Aorta (tissue), 5 donors: ENCODE data around the gene TTC27. TPM values are rescaled to one million over a fixed set of nuclear protein-coding genes. Genes with fewer than 3 reads are reported as not detected.

Source experiments
- ATAC-seq: fragments of 200-7000 bp; cut with Tn5 transposase; one replicate; pipeline ENCODE4 v1.9.1; 2022; ENCODE audit warnings: moderate library complexity; ENCODE audit not compliant: low FRiP score
- DNase-seq, 2 donors: peaks; one replicate each; pipeline ENCODE4 v3.0.0-alpha.2; 2020
- H3K27ac ChIP-seq, 2 donors: one replicate each; pipeline ENCODE4 v1.5.1; 2013; ENCODE audit warnings: low read length in 2 of 2, mild to moderate bottlenecking in 2 of 2, moderate library complexity in 2 of 2, control low read depth in 1 of 2, inconsistent platforms in 1 of 2, low read depth in 1 of 2
- H3K27me3 ChIP-seq, 2 donors: one replicate each; pipeline ENCODE4 v1.6.1; 2013; ENCODE audit warnings: control low read depth in 1 of 2, low read length in 1 of 2, mild to moderate bottlenecking in 1 of 2, moderate library complexity in 1 of 2; ENCODE audit not compliant: insufficient read depth in 2 of 2, control insufficient read depth in 1 of 2
- H3K36me3 ChIP-seq, 2 donors: one replicate each; pipeline ENCODE4 v1.6.1; 2013; ENCODE audit warnings: control low read depth in 1 of 2, low read length in 1 of 2, mild to moderate bottlenecking in 1 of 2; ENCODE audit not compliant: insufficient read depth in 2 of 2, control insufficient read depth in 1 of 2
- H3K4me1 ChIP-seq, 2 donors: one replicate each; pipeline ENCODE4 v1.6.1; 2013; ENCODE audit warnings: low read length in 2 of 2, control low read depth in 1 of 2, mild to moderate bottlenecking in 1 of 2, moderate library complexity in 1 of 2; ENCODE audit not compliant: insufficient read depth in 2 of 2, control insufficient read depth in 1 of 2
- H3K4me3 ChIP-seq, 2 donors: one replicate each; pipeline ENCODE4 v1.5.1; 2013; ENCODE audit warnings: low read length in 2 of 2, control low read depth in 1 of 2, mild to moderate bottlenecking in 1 of 2
- H3K9me3 ChIP-seq: one replicate; pipeline ENCODE4 v1.6.1; 2013; ENCODE audit warnings: mild to moderate bottlenecking, low read length; ENCODE audit not compliant: control insufficient read depth
- WGBS, 2 donors: extraction: QIAGEN DNeasy Blood & Tissue Kit; methylation state at CpG; one replicate each; pipeline ENCODE4 v1.1.7; 2013; 5-methylcytosine and 5-hydroxymethylcytosine counted together
- intact Hi-C, 2 donors: fragments of 100-400 bp; cut with DNase I; formaldehyde crosslinking; loops; one replicate each; pipeline versions ENCODE4 v1.14.2 to v1.15.0; 2022
- polyA plus RNA-seq, 2 donors: library from polyadenylated mRNA; stranded (reverse); fragments of 200-250 nt; gene quantifications; one replicate each; pipeline ENCODE4 v1.2.3, GENCODE V29; 2013
- total RNA-seq, 2 donors: library from RNA; stranded (reverse); fragmentation: NEBNext Ultra II Directional; extraction: Animal tissue kit (Norgen Biotek cat#: 25700); gene quantifications; one replicate each; pipeline ENCODE4 v1.2.1, GENCODE V29; 2021
- donor health status: healthy with polysubstance abuse.
- donor health status: Bipolar disorder and iron deficiency.
- donor health status: DM: no; HTN: no; CAD: no.
- donor health status: DM: no; HTN: no; CAD: no.
- donor health status: DM: yes; HTN: yes; CAD: no.

The TTC27 gene
- total and polyA plus RNA-seq, 4 donors, result 5.0 to 22.4 (median 13.0) TPM

DNA sequence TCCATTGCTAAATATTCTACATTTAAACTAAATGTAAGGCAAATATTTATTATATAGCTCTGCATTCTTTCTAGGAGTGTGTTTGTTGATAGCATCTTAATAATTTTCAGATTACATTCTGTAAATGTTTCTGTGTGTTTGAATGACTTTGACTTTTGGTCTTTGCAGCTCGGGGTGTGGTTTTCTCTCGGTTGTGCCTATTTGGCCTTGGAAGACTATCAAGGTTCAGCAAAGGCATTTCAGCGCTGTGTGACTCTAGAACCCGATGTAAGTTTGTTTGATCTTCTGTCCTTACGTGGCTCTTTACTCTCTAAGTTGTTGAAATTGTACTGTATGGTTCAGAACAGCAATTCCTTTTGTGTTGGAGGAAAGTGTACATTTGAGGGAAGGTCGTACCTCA is 149.9 kb downstream of the TTC27 start:
- no peak for DNase-seq
- no peak overlapping the region for H3K4me3 ChIP-seq
- no peak for ATAC-seq
- H3K27ac ChIP-seq, result no peak overlapping the region
- intact Hi-C loops, result loop anchor here in 1 of 2 donors (5.0 to 10.0 kb wide), 2 partner anchors 170 to 667 kb away; partner anchors contain the start of gene LTBP1
- H3K4me1 ChIP-seq, result no peaks in the 10 kb centered on the region
- peaks cover 0 to 2% of the 10 kb centered on the region in 2 donors for H3K36me3 ChIP-seq
- no peaks in the 10 kb centered on the region for H3K9me3 ChIP-seq
- 94 to 97% methylated on average over 6 of the region's 6 CpGs for WGBS, 2 donors
- H3K27me3 ChIP-seq, result no peaks in the 10 kb centered on the region

DNA sequence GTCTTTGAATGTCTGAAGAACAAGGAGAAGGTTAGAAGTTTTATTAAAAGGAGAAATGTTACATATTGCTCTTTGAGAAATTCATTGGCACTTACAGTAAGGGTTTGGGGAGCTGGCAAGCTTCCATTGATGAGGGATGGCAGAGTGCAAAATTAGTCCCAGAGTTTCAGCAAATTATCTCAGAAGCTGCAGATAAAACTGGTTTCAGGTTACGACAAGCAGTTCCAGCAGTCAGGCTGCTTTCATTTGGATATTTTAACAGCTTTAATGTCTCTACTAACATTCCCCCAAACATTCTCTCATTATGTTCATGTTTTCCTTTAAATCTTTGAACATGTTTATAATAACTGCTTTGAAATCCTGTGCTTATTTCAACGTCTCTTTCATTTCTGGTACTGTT is 153.1 kb downstream of the TTC27 start:
- Histone ChIP-seq H3K27ac (no peak overlapping the region), H3K4me1 (no peaks in the 10 kb centered on the region), H3K27me3 (no peaks in the 10 kb centered on the region), H3K36me3 (peaks cover 0 to 2% of the 10 kb centered on the region in 2 donors), H3K9me3 (no peaks in the 10 kb centered on the region), H3K4me3 (no peak overlapping the region)
- ATAC-seq (no peak), DNase-seq (no peak)
- WGBS, 2 donors, result 90 to 94% methylated on average over 2 of the region's 2 CpGs
- intact Hi-C loops, result no loop called here

DNA sequence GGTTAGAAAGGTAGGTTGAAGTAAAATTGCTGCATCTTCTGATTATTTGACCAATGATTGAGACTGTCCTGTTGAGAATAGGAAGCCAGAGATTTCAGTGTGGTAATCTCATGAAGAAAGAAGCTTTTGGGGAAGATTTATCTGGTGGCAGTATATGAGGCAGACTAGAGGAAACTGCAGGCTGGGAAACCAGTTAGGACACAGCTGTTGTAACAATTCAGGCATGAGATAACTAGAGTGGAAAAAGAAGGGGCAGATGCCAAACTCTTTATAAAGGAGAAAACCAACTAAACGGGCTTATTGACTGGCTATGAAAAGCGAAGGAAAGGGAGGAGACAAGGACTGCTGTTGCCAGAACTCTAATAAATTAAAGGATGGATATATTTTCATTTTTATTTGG is 155.6 kb downstream of the TTC27 start:
- H3K9me3 ChIP-seq, result no peaks in the 10 kb centered on the region
- ATAC-seq (no peak), DNase-seq (no peak)
- intact Hi-C loops, result no loop called here
- H3K27me3 ChIP-seq, result no peaks in the 10 kb centered on the region
- H3K36me3 ChIP-seq, result peaks cover 0 to 2% of the 10 kb centered on the region in 2 donors
- no peak overlapping the region for H3K4me3 ChIP-seq
- H3K27ac ChIP-seq, result no peak overlapping the region
- WGBS, 2 donors, result 48 to 58% methylated on average over 2 of the region's 2 CpGs
- no peaks in the 10 kb centered on the region for H3K4me1 ChIP-seq

DNA sequence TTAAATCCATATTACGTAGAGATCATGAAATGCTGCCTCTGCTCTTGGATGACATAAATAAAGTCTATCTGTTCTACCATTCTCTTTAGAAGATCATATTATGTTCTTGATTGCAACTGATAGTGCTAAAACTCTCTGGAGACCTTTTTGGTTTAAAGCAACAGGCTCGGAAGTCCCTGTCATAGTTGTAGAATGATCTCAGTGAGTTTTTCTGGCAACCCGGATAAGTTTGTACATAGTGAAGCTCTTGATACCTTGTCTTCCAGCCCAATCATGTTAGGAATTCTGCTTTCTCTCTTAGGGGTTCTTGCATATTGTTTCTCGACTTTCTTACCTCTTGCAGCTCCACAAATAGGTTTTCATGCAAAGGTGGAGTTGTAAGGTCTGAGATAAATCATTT is 156.1 kb downstream of the TTC27 start:
- Histone ChIP-seq H3K4me1 (no peaks in the 10 kb centered on the region), H3K9me3 (no peaks in the 10 kb centered on the region), H3K4me3 (no peak overlapping the region), H3K27me3 (no peaks in the 10 kb centered on the region), H3K36me3 (peaks cover 0 to 2% of the 10 kb centered on the region in 2 donors), H3K27ac (no peak overlapping the region)
- no peak for ATAC-seq
- no peak for DNase-seq
- intact Hi-C loops, result no loop called here
- WGBS, 2 donors, result 63 to 72% methylated on average over 4 of the region's 4 CpGs

DNA sequence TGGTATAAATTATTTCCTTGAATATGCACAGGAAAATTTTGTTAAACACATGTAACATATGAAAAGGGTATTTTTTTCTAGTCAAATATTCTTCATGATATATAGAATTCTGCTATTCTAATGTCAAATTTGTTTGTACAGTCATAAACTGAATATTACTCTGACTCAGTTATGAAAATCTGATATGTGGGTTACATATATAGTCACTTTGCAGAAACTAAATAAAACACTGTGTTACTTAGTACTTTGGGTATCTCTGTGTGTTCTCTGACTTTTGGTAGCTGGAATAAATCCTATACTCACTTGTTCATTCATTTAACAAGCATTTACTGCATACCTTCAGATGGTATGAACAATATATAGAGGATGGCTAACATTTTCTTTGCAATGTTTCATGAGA is 159.4 kb downstream of the TTC27 start:
- intact Hi-C loops, result no loop called here
- no peak overlapping the region for H3K27ac ChIP-seq
- ATAC-seq, result no peak
- no peaks in the 10 kb centered on the region for H3K36me3 ChIP-seq
- no peak for DNase-seq
- no peaks in the 10 kb centered on the region for H3K4me1 ChIP-seq
- no peak overlapping the region for H3K4me3 ChIP-seq
- no peaks in the 10 kb centered on the region for H3K9me3 ChIP-seq
- no peaks in the 10 kb centered on the region for H3K27me3 ChIP-seq

DNA sequence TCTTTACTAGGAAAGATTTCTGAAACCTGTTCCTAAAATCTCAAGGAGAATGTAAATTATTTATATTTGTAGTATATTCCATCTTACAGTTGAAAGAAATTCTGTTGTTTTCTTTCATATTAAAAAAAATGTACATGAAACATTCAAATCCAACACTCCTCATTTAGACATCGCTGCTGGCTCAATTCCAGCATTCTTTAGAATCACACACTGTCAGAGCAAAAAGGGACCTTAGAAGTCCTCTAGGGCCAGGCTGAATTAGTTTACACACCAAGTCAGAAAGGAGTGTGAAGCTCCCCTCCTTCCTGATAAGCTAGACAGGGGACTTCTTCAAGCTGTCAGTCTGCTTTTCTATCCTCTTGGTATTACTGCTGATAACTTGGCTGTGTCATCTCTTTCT is 160.3 kb downstream of the TTC27 start:
- ATAC-seq (no peak), DNase-seq (no peak)
- intact Hi-C loops, result no loop called here

DNA sequence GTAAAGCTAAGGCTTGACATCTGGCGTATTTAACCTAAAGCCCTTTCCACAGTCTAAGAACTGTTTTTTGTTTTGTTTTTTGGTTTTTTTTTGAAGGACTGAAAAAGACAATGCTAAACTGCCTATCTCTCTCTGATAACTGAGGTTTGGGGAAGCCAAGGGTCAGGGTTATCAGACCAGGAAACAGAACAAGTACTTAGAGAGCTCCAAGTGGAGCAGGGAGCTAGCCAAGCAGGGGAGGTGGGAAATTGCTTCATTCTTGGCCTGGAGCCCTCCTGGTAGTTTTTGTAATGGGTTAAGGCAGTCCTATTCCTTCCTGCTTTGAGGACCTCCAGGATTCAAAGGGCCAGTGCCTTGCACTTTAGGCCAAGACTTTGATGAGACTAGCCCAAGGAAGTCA is 164.6 kb downstream of the TTC27 start:
- no peak for ATAC-seq
- 93 to 97% methylated on average over 1 of the region's 1 CpG for WGBS, 2 donors
- Histone ChIP-seq H3K4me3 (no peak overlapping the region), H3K27ac (no peak overlapping the region), H3K36me3 (no peaks in the 10 kb centered on the region), H3K4me1 (no peaks in the 10 kb centered on the region), H3K9me3 (no peaks in the 10 kb centered on the region), H3K27me3 (no peaks in the 10 kb centered on the region)
- DNase-seq, result no peak
- intact Hi-C loops, result no loop called here

More for the DNA sequence above, 160.3 kb downstream of the TTC27 start:
- Histone ChIP-seq H3K27me3 (no peaks in the 10 kb centered on the region), H3K36me3 (no peaks in the 10 kb centered on the region), H3K9me3 (no peaks in the 10 kb centered on the region), H3K4me1 (no peaks in the 10 kb centered on the region), H3K4me3 (no peak overlapping the region), H3K27ac (no peak overlapping the region)
- WGBS, 2 donors, result 17 to 23% methylated on average over 1 of the region's 1 CpG

DNA sequence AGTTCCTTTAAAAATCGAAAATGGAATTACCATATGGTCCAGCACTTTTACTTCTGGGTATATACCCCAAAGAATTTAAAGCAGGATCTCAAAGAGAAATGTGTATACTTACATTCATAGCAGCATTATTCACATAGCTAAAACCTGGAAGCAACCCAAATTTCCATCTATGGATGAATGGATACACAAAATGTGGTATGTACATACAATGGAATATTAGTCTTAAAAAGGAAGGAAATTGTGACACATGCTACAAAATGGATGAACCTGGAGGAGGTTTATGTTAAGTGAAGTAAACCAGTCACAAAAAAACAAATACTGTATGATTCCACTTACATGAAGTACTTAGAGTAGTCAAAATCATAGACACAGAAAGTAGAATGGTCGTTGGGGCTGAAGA is 171.0 kb downstream of the TTC27 start:
- intact Hi-C loops, result no loop called here

DNA sequence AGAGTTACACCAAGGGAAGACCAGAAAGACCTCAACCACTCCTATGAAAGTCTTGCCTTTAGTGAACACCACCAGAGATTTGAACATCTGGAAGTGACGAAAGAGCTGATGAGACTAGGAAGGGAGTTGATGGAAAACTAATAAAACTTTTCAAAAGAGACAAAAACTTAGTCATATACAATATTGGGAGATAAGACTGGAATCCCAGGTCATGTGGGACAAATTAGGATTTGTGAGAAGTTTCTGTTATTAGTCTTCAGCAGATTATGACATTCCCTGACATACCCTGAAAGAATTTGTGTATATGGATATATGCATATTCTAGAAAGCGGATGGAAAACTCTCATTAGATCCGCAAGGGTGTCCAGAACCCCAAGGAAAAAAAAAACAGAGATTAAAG is 173.9 kb downstream of the TTC27 start:
- ATAC-seq (no peak), DNase-seq (no peak)
- no peaks in the 10 kb centered on the region for H3K27me3 ChIP-seq
- H3K4me3 ChIP-seq, result no peak overlapping the region
- WGBS, 2 donors, result 97% methylated on average over 3 of the region's 3 CpGs
- H3K9me3 ChIP-seq, result no peaks in the 10 kb centered on the region
- intact Hi-C loops, result no loop called here
- H3K27ac ChIP-seq, result no peak overlapping the region
- H3K4me1 ChIP-seq, result no peaks in the 10 kb centered on the region
- H3K36me3 ChIP-seq, result no peaks in the 10 kb centered on the region

More for the DNA sequence above, 171.0 kb downstream of the TTC27 start:
- H3K36me3 ChIP-seq, result no peaks in the 10 kb centered on the region
- ATAC-seq (no peak), DNase-seq (no peak)
- no peaks in the 10 kb centered on the region for H3K27me3 ChIP-seq
- no peaks in the 10 kb centered on the region for H3K4me1 ChIP-seq
- 47 to 75% methylated on average over 2 of the region's 2 CpGs for WGBS, 2 donors
- H3K27ac ChIP-seq, result no peak overlapping the region
- no peaks in the 10 kb centered on the region for H3K9me3 ChIP-seq
- no peak overlapping the region for H3K4me3 ChIP-seq
